RPMI7951 (cell line): ENCODE results near the gene HOXA10. TPM values are rescaled to one million over a fixed set of nuclear protein-coding genes. Genes with fewer than 3 reads are reported as not detected.

Experiments
- DNase-seq: peaks from one replicate; pipeline ENCODE4 v3.0.0-alpha.2; 2012; ENCODE audit warnings: low read depth
- total RNA-seq: library from RNA; depleted of rRNA; stranded (reverse); fragments of >200 nt; shearing (Covaris generic); gene quantifications from 2 replicates; pipeline ENCODE4 v1.2.3, GENCODE V29; 2014

Gene HOXA10
- total RNA-seq, 1 experiment from 2014 or later: 18.7 TPM

- DNase-seq: no peak
Observed at GRCh38 chr7:27203964-27204594, 30.0 kb upstream of the HOXA10 start.

GRCh38 chr7:27203365-27203953, 29.3 kb upstream of the HOXA10 start:
- DNase-seq: no peak

GRCh38 chr7:27202862-27203134, 28.7 kb upstream of the HOXA10 start:
- no peak for DNase-seq

- DNase-seq: no peak
Observed at GRCh38 chr7:27202018-27202861, 28.1 kb upstream of the HOXA10 start.

- no peak for DNase-seq
Observed at GRCh38 chr7:27201580-27202017, 27.5 kb upstream of the HOXA10 start.

GRCh38 chr7:27200761-27201579, 26.9 kb upstream of the HOXA10 start:
- DNase-seq: peak; percentile 16

GRCh38 chr7:27199849-27200760, 26.0 kb upstream of the HOXA10 start, which contains the start of gene HOXA13:
Gene HOXA13, minus strand, starts transcription at chr7:27200091. Its CDS starts 14 bp downstream, at chr7:27200077.
- peak; percentile 84 for DNase-seq

GRCh38 chr7:27198871-27199801, 25.0 kb upstream of the HOXA10 start:
- peak; percentile 49 for DNase-seq

- DNase-seq: no peak
Observed at GRCh38 chr7:27198138-27198841, 24.2 kb upstream of the HOXA10 start.

- DNase-seq: no peak
Observed at GRCh38 chr7:27197137-27198042, 23.3 kb upstream of the HOXA10 start.

- peak; percentile 71 for DNase-seq
Observed at GRCh38 chr7:27196287-27196767, 22.2 kb upstream of the HOXA10 start.

- DNase-seq: no peak
Observed at GRCh38 chr7:27194686-27195379, 20.7 kb upstream of the HOXA10 start.

- DNase-seq: no peak
Observed at GRCh38 chr7:27194002-27194352, 19.9 kb upstream of the HOXA10 start.

GRCh38 chr7:27193335-27194001, 19.3 kb upstream of the HOXA10 start:
- DNase-seq: no peak

- no peak for DNase-seq
Observed at GRCh38 chr7:27192546-27193334, 18.6 kb upstream of the HOXA10 start.
